ENCODE measurements around the gene SIK3.
"Not testable (repeated sequence)": the region's sequence is repeated elsewhere in the genome, so short reads cannot be mapped to it uniquely, and the experiment has no call there.

Gene SIK3

DNA sequence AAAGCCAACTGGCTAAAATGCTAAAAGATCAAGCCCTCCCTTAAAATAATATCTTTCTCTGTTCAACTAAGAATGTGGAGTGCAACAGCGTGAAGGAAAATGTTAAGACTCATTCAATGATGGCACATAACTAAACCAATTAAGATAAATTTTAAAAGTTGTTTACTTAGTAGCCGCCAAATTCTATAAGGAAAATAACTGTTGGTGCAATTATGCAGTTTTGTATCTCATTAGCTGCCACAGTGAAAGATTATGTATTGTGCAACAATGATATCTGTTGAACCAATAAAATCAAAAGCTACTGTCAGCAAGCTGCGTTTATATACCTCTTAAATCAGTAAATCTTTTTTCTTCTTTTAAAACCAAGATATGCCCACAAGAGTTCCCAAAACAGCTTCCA is 55.5 kb downstream of the SIK3 start:
- no peak for DNase-seq

DNA sequence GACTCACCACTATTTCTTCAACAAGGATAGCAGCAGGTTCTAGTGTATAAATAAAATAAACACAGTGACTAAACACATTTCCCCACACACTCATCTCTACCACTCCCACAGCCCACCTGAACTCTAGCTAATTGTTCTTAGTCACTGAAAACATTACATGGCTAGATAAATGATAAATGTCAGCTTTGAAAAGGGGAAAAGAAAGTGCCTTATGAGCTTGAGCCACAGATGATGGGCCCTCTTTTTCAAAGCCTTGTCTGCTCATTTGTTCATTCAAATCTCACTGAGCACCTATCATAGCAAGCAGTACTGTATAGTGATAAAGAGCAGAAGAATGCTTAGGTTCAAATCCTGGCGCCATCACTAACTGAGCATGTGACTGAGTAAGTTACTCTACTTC is 58.3 kb downstream of the SIK3 start:
- DNase-seq = no peak

DNA sequence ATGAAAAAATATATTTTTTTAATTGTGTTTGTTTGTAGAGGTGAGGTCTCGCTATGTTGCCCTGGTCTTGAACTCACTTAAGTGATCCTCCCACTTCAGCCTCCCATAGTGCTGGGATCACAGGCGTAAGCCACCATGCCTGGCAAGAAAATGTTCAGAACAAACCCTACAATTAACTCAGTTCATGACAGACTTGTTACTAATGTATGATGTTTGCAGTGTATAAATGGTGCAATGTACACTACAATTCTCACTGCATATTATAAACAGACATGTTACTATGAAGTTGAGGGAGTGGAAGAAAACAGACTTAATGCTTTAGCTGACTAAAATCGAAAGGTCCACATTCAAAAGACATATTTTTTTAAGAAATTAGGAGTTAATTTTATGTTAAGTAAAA is 59.0 kb downstream of the SIK3 start:
- no peak for DNase-seq

DNA sequence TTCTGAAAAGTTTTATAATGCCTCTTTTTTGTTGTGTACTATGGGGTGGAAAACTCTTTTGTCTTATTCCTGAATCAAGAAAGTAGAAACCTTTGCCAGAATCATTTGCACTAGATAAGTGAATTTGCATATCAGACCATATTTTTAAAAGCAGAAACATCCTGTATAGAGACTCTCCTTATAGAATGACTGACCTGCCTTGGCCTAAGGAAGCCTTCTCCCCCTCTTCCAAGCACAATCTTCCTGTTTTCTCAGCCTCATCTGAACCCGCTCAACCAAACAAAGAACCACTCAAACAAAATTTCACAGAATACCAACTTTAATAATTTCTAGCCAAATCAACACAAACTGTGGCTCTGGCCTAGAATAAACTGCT is 60.3 kb downstream of the SIK3 start:
- DNase-seq = no peak

DNA sequence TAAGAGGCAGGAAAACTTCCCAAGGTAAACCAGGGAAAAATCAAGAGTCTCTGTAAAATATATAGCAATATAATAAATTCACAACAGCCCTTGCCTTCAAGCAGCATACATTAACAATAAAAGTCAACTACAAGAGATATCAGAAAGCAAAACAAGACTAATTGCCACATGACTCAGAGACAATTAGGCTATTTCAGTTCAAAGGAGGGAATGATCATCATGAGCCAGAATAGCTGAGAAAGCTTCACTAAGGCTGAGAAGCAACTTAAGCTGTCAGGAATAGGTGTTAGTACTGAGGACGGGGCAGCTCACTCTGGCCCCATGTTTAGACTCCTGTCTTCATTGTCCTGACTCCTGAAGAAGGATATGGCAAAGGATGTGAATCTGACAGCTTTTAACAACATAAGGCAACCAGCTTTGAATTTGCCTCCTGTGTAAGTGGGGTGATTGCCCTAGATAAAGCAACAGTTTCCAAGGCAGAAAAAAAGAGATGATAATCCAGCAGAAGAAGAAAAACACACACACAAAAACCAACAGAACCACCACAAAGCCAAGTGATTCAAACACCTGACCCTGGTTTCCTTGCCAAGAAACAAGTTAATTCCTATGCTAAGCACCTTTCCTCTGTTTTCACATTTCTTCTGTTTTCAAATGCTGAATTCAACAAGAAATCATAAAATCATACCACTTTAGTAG is 60.8 kb downstream of the SIK3 start:
- DNase-seq = no peak

DNA sequence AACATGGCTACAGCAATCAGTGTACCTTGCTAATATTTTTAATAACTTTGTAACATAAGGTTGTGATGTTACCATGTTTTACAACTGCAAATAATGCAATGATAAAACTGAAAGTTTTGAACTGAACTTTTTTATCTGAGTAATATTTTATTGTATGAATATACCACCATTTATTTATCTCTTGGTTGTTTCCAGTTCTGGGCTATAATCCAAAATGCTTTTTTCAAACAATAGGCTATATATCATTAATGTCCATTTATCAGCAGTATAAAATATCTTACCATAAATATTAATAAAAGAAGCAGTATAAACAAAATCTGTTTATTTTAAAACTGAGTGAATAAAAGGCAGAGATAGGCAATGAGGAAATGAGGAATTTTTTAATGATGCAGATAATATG is 63.3 kb downstream of the SIK3 start:
- no peak for DNase-seq

DNA sequence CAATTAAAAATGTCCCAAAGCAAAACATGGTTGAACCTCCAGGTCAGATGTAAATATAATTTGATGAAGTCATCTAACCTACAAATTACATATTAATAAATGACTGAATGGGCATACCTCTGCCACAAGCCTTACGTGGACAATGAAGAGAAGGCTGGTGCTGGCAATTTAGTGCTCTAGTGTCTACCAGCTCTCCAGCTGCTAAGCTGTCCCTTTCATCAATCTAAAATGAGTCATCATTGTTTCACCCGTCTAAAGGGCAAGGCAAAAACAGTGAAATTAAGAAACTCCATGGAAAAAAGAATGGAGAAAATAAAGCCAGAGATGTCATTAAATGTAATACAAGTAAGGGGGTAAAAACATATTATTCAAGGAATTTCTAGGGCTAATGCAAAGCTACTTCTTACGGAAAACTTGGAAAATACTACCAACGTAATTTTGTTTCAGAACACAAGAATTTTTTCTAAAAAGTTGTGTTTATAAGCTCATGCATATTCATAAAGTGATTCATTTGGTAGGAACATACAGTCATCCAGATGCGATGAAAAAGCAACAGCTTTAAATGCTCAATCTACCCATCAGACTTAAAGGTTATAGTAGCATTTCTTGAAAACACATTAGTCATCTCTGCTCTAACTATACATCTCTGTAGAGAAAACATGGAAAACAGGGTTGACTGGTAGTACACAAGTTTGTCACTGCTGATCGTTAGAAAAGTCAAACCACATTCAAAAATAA is 71.5 kb downstream of the SIK3 start:
- DNase-seq = no peak

DNA sequence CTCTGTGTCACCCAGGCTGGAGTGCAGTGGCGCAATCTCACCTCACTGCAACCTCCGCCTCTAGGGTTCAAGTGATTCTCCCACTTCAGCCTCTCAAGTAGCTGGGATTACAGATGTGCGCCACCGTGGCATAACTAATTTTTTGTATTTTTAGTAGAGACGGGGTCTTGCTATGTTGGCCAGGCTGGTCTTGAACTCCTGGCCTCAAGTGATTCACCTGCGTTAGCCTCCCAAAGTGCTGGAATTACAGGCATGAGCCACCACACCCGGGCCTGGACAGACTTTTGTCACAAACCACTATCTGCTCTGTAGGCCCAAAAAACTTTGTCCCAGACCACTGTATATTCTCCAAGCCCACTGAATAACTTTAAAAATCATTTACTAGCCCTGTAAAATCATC is 74.5 kb downstream of the SIK3 start:
- DNase-seq = not testable (repeated sequence)

DNA sequence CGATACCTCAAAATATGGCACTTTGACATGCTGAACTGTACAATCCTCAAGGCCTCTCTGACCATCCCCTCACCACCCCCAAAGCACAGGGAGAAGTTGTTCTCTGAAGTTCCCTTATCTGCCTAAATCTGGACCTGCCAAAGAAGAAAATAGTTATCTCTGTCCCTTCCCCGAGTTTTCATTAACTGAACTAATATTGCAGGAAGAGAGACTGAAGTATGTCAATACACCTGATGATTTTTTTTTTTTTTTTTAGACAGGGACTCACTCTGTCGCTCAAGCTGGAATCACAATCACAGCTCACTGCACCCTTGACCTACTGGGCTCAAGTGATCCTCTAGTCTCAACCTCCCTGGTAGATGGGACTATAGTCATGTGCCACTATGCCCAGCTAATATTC is 75.0 kb downstream of the SIK3 start:
- DNase-seq = no peak

DNA sequence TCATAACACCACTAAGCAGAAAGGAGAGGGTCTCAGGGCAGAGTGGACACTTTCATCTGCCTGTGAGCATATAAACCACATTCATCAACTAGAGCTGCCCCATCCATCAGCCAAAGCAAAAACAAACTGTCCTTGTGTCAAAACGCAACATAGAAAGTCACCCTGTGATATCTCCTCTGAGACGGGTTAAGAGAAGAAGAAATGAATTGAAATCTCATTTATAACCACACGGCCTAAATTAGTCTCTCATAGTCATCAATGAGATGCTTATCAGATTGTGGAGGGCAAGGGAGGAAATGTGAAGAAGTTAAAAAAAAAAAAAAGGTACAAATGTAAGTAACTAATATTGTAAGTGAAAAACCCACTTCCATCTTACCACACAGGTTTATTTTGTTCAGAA is 75.7 kb downstream of the SIK3 start:
- no peak for DNase-seq

DNA sequence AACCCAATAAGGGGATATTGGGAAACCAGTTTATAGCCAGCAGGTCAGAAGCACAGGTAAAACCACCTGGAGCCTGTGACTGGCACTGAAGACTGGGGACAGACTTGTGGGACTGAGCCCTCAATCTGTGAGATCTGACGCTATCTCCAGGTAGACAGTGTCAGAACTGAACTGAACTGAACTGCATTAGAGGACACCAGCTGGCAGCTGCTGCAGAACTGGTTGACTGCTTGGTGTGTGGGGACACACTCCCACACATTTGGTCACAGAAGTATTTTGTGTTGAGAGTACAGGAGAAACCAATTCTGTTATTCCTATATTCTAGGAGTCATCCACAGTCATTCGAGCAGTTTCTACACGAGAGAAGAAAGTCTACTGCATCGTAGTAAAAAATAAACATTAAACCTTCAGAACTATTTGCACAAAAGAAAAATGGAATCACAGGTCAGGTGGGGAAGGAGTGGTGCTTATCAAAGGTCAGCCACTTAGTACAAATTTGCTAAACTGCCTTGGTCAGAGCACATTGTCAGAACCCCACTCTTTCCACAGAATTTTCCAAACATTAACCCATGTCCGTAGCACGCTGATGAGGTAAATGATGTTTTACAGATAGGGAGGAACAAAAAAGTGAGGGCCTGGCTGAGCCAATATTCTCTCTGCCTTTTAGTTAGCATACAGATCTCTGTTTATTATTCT is 77.2 kb downstream of the SIK3 start:
- DNase-seq = no peak

DNA sequence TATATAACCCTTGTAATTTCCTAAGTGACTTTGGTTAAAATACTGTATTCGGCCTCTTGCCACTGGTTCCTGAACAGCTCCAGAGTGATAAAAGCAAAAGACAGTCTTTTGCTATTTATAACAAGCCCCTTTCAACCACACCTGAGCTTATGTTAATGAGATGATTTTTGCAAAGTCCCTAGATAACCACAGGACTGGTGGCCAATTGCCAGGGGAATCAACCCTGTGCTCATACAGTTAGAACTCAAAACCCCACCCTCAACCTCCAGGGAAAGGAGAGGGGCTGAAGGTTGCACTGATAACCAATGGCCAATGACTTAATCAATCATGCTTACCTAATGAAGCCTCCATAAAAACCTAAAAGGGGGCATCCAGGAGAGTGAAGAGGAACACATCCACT is 77.9 kb downstream of the SIK3 start:
- no peak for DNase-seq

DNA sequence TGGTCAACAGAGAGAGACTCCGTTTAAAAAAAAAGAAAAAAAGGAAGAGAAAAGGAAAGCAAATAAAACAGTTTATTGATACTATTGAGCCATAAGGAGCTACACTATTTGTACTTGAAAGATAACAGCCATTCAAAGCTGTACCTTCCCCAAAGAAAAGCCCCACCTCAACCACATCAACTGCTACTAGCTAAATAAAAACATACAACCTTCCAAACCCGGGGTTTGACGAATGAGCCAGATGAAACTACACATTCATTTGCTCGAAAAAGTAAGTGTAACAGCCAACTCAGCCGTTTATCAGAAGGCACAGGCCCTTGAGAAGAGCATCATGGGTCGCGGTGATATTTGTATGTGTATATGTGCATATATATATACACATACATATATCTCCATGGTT is 78.4 kb downstream of the SIK3 start:
- no peak for DNase-seq

DNA sequence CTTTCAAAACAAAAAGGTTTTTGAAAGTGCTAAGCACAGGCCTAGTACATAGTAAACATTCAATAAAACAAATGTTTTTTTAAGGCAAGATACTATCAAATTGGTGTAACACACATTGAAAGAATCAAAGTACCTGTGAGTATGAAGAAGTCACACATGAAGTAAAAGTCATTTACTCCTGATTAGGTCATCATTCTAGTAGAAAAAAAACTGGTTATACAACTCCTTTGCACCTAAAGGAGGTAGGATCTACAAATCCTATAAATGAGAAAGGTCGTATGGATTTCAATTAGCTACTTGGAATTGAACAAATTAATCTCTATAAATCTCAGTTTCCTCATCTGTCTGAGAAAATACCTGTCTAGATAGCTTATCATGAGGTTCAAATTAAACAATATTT is 80.8 kb downstream of the SIK3 start:
- no peak for DNase-seq

DNA sequence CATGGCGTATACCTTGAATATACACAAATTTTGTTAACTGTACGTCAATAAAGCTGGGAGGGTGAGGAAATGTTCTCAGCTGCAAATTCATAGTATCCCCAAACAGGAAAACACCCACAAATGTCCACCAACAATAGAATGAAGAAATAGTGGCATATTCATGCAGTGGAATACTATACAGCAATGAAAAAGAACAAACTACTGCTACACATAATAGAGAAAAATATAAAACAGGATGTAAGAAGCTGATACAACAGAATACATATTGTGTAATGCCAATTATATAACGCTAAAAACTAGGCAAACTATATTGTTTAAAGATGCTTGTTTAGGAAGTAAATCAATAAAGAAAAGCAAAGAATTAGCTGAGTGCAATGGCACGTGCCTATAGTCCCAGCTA is 81.5 kb downstream of the SIK3 start:
- no peak for DNase-seq

DNA sequence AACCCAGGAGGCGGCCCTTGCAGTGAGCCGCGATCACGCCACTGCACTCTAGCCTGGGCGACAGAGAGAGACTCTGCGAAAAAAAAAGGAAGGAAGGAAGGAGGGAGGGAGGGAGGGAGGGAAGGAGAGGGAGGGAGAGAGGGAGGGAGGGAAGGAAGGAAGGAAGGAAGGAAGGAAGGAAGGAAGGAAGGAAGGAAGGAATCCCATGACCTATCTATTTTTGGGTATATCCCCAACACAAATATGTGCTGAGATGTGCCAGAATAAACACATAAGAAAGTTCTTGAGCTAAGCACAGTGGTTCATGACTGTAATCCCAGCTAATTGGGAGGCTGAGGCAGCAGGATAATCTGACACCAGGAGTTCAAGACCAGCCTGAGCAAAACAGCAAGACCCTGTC is 82.0 kb downstream of the SIK3 start:
- DNase-seq = no peak

DNA sequence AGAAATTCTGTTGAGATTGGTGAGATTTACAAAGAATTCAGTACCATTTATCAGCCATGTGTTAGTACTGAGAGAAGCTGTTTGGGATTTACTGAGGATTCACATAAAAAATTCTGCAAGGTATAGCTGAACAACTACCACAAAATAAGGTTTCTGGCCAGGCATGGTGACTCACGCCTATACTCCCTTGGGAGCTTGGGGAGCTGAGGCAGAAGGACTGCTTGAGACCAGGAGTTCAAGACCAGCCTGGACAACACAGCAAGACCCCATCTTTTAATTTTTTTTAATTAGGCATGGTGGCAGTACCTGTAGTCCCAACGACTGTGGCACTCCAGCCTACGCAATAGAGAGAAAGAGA is 86.7 kb downstream of the SIK3 start:
- DNase-seq = no peak

DNA sequence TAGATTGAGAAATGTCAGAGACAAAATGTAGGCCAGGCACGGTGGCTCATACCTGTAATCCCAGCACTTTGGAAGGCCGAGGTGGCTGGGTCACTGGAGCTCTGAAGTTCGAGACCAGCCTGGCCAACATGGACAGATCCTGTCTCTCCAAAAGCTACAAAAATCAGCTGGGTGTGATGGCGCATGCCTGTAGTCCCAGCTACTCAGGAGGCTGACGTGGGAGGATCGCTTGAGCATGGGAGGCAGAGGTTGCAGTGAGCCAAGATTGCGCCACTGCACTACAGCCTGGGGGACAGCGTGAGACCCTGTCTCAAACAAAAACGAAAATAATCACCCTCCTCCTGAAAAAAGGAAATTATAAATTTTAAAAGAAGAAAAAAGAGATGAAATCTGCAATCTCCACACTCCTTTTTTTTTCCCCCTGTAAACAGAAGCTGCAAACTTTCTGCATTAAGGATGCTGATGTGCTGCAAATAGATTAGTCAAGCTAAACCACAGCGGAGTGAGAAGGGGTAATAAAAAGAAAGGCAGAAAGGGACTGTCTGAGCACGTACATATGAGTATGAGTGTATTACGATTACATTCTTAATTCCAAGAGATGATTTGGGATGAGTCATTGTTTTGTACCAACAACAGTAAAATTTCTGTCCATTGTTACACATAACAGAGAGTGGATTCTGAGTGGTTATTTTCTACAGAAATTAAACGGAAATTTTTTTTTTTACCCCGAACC is 87.3 kb downstream of the SIK3 start:
- no peak for DNase-seq

DNA sequence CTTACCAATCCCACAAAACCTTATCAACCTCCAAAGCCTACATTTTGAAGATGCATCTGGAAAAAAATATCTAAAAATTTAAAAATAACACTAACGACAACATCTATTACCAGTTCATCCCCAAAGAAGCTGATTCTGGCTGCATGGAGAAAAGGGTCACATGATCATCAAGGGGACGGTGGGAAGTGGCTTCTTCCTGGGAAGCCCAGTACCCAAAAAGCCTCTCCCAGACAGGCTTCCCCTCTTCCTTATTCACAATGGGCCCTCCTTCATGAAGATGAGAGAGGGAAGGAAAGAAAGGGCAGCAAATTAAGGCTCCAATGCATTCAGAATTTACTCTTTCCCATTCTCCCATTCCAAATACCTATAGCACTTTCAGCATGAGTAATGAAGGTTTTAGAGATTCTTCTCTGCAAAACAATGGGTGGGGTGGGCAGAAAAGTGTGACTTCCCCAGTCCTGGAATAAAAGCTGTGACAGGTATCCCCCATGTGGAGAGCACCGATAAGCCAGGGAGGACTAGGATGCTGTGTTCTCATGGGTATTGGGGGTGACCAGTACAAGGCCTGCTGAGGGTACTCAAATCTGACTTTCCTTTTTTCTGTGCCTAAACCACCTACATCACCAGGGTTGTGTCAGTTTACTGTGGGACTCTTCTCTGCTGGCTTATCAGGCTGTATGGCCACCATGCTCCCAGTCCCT is 88.2 kb downstream of the SIK3 start:
- DNase-seq = no peak

DNA sequence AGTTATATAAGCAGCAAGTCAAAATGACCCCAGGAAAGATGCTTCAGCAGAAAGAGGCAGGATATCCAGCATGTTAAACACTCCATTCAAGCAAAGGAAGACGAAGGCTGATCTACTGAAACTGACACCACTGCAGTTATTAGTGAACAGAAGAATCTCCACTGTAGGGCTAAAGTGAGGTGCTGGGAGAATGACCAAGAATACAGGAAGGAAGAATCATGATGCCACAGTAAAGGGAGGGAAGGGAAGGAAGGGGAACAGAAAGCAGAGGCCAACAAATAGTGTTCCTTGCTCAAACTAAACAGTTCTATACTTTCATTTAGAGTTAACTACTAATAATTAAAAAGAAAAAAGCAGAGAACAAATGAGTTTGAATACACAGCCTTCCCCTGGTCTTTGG is 92.5 kb downstream of the SIK3 start:
- no peak for DNase-seq

DNA sequence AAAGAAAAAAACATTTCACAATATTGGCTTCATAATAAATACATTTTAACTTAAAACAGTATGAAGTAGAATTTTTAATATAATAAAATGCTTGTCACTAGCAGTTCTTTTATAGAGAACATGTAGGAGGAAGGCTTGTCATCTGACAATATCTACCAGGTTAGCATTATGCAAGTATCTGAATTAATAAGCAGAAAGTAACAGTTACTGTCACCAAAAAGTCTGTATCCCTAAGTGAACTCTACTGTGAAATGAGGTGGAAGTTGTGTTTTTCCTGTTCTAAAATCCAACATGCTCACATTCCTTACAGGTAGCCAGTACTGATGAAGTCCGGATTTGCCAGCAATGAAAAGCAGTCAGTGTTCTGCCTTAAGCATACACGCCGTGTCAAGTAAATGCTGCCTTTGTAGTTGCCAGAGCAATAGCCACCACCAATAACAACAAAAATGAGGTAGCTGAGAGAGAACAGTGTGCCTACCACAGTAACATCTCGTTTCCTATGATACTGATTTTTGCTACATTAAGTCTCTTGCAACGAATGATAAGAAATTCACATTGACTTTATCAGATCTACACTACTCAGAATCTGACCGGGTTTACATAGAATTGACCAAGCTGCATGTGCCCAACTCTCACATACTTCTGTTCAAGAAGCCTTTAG is 95.5 kb downstream of the SIK3 start:
- no peak for DNase-seq

DNA sequence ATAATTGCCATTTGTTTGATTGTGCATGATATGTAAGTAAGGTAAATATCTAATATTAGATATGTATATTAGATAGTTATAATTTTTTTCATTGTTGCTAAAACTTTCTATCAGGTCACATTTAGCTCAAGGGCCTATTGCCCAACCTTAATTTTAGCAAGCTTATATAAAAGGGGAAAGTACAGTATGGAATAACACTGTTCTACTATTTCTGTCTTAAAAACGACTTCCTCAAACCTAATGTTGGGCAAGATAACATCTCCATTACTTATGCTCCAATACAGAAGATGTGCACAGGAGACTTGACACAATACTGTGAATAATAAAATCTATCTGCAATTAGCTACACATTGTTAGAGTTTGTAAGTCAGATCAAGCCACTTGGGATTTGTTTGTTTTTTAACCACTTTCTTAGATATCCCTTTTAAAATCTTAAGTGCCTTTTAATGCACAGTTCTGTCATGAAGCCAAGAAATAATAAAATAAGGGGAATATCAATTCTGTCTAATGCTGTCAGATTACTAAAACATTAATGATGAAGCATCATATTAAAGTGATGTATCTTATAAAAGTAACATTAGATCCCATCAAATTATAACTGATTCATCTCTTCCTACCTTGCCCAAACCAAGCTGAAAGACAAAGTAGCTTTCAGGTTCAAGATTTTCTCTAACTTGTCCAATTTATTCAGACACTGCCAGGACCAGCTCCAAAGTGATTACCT is 98.1 kb downstream of the SIK3 start:
- DNase-seq = no peak
